Stimulated activated CD8-positive, alpha-beta memory T cell treated with anti-CD3 and anti-CD28 coated beads, Interleukin-12 subunit alpha, Interleukin-12 subunit beta, amount 100 ng/mL, for 1 hour (primary cell): ENCODE results near the gene PMPCA.
"Not testable (repeated sequence)": the region's sequence is repeated elsewhere in the genome, so short reads cannot be mapped to it uniquely, and the experiment has no call there.

Source experiments
- DNase-seq: peaks from one replicate; pipeline ENCODE4 v3.0.0-alpha.2; 2020; ENCODE audit warnings: low read depth

PMPCA gene

DNA sequence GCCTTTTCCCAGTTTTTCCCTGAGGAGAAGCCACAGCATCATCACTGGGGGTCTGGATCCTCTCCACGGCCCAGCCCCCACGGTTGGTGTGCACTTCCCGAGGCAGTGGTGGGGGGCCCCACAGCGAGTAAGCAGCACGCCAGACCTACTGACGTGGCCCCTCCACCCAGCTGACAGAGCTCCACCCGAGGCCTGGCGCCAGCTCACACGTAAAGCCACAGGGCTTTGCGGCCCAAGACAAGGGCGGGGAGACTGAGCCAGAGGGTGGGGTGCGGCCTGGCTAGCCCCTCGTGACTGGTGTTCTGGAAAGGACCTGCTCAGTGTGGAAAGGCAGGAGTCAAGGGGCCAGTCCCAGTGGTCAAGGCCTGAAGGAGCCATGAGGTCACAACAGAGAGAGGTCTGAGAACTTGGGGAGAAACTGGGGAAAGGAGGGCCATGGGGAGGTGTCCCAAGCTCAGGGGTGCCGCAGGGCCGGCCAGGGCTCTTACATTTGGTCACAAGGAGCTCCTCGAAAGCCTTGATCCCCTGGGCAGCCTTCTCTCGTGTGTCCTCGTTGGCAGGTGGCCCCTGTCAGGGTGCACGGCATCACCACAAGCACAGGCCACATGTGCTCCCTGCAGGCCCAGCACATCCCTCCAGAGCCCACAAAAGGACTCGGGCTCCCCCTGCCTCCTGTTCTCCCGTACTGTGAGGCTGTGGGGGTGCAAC, 16.0 kb upstream of the PMPCA start:
- DNase-seq = no peak

- DNase-seq = no peak
These were observed 15.5 kb upstream of the PMPCA start for GRCh38 chr9:136395020-136395340.

DNA sequence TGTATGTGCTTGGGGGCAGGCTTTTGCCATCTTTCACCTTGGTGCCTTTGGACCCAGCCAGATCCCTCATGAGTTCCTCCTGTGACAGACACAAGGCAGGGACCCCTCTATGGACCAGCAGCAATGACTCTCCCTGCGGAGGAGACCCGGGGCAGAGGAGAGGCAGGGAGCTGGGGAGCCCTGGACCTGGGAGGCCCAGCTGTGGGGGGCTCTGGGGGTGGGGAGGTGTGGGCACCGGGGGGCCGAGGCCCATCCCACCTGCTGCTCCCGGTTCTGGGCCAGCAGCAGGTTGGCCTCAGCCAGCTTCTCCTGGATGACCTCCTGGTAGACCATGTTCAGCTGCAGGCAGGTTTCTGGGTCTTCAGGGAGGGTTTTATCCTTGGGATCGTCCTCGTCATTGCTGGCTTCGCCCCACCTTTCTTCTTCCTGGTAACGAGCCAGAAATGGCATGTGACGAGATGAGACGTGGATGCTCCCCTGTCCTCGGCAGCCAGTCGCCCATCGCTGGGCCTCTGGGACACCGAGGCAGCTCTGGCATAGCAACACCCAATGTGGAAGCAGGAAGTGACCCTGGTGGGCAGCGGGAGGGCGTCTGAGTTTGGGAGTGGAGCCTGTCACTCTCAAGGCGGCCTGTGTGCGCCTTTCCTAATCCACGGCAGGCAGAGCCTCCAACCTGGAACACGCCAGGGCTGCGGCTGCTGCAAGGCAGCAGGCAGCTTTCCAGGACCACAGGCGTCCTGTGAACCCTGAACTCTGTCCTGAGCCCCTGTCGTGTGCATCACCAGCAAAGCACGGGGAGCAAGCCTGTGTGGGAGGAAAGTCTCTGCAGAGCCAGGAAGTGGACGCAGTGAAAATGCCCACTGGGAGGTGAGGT, 14.9 kb upstream of the PMPCA start:
- no peak for DNase-seq

DNA sequence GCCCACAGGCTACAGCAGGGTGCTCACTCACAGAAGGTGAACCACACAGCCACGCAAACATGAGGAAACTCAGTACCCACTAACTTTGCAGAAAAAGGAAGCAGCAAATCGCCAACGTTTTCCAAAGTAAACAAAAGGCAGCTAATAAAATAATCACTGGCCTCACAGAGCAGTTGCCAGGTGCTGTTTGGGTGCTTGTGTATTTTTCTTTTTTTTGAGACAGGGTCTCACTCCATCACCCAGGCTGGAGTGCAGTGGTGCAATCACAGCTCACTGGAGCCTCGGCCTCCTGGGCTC, 14.3 kb upstream of the PMPCA start:
- DNase-seq = no peak

- DNase-seq = no peak
These were observed 12.8 kb upstream of the PMPCA start for GRCh38 chr9:136397643-136398042.

DNA sequence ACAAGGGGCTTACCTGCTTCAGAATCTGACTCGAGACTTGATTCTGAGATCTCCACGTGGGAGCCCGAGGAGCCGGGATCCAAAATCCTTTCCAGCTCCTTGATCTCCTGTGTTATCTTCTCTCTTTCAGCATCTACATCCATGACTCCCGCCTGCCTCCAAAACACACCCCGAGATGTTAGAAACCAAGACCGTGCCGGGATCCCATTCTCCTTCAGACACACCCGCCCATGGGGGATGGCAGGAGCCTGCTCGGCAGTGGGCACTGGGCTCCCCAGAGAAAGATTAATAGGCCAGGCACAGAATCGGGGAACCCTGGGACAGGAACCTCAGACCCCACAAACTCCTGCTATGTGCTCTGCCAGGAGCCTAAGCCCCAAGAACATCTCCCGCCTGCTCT, 12.2 kb upstream of the PMPCA start:
- DNase-seq = no peak

DNA sequence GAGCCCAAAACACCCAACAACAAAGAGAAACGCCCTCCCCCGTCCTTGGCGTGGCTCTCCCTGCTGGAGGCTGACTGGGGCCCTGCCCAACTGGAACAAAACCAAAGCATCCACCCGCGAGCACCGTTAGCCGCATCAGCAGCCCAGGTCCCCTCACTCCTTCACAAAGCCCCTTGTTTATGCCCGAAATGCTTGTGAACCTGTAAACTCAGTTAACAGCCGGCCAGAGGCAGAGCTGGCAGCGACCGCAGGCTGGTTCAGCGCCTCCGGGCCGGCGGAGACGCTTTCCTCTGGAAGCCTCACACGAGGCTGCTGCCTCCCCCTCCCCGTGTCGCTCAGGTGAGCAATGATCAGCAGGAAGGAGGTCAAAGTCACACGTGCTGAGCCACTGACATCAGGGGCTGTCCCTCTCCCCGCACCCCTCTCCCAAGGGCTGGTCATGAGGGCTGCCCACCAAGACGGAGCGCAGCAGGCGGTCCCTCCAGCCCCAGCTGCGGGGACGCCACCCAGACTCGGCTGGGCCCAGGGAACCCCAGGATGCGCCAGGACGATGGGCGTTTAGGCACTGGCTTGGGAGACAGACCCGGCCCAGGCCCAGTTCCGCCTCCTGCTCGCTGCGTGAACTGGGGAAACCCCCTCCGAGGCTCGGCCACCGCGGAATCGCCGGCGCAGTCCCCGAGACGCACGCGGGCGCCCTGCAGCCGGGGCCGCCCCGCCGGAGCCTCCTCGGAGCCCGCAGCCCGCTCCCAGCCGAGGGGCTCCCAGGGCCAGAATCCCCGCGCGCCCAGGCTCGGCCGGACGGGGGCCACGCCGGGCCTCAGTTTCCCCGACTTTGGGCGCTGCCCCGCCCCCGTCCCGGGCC, 11.1 kb upstream of the PMPCA start:
- DNase-seq = no peak

DNA sequence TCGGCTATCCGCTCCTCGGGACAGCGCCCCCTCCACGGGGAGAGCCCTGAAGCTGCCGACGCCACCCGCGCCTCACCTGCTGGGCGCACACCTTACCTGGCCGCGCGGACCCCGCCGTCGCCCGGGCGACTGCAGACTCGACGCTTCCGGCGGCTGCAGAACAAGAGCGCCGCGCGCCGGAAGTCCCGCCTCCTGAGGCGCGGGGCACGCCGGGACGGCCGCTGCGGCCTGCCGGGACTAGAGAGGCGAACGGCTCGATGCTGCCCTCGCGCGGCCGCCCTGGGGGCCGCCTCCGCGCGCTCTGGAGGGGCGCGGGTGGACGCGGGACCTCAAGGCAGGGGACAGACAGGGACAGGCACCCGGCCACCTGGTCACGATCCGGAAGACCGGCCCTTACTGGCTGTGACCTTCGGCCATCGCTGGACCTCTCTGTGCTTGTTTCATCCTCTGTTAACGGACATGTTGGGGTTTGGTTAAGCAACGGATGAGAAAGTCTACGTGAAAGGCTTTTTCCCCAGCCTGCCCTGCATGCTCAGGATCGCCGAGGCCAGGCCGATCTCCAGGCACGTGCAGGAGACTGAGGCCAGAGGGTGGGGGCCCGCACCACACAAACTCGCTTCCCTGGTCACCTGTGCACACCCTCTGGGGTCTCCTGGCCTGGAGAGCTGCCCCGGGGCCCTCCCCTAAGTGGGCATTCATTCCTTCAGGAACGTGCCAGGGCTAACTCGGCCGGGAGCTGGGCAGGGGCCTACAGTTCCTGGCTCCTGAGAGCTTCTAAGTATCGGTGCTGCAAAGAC, 10.2 kb upstream of the PMPCA start, which contains the start of gene SNAPC4:
SNAPC4 (minus strand) TSS at position 133 of the 797 bp plus-strand sequence. CDS start 1,742 bp downstream, outside the sequence.
- peak; percentile 70 for DNase-seq

DNA sequence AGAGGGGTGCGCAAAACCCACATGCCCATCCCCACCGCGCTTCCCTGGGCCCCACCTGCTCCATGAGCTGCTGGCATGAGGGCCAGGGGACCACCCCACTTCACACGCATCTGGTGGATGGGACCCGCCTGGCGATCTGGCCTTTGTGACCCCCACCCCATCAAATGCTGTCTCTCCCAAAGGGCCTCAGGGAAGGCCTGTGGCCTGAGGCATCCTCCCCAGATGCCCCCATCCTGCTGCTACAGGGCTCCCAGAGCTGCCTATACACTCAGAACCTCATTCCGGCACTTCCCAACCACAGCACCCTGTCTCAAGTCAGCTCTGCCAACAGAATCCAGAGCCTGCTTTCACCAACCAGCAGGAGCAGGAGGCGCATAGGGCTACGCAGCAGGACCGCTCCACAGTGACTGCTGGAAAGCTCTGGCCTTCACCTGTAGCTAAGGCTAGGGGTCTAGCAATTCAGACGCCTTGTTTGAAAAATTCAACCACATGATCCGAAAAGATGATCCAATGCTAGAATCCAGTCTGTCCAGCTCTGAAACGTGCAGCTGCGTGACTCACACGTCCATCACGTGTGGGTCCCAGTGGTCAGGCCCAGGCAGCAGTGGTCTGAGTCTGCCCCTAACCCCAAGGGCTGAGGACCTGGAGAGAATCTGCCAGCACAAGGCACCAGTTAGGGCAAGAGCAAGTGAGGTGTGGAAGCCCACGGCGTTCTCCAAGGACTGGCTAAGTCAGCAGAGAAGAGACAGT, 9.1 kb upstream of the PMPCA start:
- DNase-seq = no peak

DNA sequence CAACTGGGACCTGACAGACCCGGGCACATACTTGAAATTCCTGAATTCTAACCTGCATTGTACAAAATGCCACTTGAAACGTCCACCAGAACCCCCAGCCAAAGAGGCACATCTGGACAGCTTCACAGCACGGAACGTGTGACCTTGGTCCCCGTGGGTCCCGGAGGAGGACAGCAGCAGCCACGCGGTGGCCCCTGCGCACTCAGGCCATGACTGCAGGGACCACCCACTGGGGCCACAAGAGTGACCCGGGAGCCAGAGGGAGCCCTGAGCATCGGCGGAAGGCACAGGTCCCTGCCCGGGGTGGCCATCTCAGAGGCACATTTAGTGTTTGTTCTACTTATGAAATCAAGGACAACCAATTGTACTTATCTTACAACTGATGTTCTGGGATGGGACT, 8.4 kb upstream of the PMPCA start:
- no peak for DNase-seq

GRCh38 chr9:136403538-136403914, 6.9 kb upstream of the PMPCA start:
- DNase-seq = peak; percentile 47

DNA sequence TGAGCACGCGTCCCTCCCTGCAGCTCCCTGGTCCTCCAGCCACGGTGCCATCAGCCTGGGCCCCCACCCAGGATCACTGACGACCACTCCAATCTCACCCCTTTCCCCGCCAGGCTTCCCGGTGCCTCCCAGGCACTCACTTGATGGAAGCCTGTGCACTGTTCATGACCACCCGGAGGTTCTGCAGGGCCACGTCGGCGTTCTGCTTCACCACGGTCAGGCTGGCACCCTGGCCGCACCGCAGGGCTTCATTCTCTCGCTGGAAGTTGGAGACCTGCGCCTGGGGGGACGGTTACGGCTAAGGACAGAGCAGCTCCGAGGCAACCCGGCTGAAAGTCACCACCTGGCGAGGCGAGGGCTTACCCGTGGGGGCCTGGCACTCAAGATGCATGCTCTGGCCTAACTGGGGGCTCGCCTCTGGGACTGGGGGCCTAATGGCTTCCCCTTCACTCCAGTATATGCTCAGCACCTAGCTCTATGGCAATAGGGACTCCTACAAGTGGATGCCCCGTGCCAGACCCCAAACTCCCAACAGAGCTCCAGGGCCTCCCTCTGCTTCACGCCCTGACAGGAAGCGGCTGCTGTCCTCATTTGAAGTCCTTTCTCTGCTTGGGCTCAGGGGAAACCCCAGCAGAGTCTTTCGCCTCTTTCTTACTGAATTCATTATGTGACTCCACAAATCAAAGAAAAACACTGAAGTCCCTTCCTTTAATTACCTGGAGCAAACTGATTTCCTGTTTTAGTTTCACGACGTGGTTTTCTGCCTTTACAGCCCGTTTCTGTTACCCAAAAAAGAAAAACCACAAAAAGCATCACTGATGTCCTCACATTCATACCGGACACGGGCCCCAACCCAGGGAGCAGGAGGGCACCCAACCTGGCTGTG, 6.3 kb upstream of the PMPCA start:
- peak; percentile 15 for DNase-seq

GRCh38 chr9:136404801-136405136, 5.7 kb upstream of the PMPCA start:
- no peak for DNase-seq

GRCh38 chr9:136405481-136405880, 5.0 kb upstream of the PMPCA start:
- no peak for DNase-seq

- not testable (repeated sequence) for DNase-seq
These were observed 4.6 kb upstream of the PMPCA start for GRCh38 chr9:136405904-136406303.

- DNase-seq = not testable (repeated sequence)
These were observed 3.4 kb upstream of the PMPCA start for GRCh38 chr9:136407061-136407460.

GRCh38 chr9:136407911-136408310, 2.5 kb upstream of the PMPCA start:
- no peak for DNase-seq

DNA sequence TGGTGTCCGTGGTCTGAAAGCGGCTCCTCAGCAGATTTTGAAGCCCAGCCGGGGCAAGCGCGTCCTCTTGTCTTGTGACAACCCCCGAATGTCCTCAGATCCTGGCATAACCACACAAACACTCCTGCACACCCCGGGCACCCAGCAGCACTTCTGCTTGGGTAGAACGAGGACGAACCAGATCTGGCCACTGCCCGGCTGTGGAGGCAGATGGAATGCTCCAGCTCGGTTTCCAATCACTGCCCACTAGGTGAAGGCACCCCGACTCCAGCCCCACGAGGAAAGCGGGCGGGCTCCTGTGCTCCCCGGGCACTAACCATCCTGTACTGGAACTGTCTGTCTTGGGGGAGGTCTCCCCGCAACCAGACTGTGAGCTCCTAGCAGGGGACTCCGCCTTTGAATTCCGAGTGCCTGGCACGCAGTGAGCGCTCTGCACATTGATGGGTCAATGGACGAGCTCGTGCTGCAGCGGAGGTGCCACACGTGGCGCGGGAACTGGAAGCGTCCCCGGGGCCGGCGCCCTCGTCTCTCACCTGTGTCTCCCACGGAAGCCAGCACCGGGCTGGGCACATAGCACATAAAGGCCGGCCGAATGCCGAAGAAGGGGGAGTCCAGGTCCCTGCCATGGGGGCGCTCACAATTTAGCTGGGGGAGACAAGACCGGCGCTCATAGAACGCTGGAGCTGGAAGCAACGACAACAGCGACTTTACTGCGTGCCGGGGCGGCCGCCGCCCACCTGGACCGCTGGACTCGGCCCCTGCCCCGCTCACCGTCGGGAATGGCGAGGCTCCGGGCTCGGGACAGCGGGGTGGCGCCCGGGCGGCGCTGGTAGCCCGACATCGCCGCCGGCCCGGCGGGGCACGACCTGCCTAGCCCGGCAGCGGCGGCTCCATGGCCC, 652 bp upstream of the PMPCA start:
- DNase-seq = no peak

- DNase-seq = no peak
These were observed 920 bp downstream of the PMPCA start for GRCh38 chr9:136411378-136411777.
